HUES6 (cell line): Measurements from ENCODE around the gene CDKAL1.
"Not testable (repeated sequence)": the region's sequence is repeated elsewhere in the genome, so short reads cannot be mapped to it uniquely, and the experiment has no call there.

Experiments used
- H3K27ac ChIP-seq: 2 replicates; pipeline ENCODE4 v1.7.0; 2013; ENCODE audit warnings: low read depth, mild to moderate bottlenecking, low read length, inconsistent platforms
- H3K27me3 ChIP-seq: 2 replicates; pipeline ENCODE4 v1.6.1; 2013; ENCODE audit warnings: low read length; ENCODE audit not compliant: control insufficient read depth, insufficient read depth
- H3K36me3 ChIP-seq: 2 replicates; pipeline ENCODE4 v1.6.1; 2013; ENCODE audit warnings: low read length; ENCODE audit not compliant: control insufficient read depth, insufficient read depth
- H3K4me1 ChIP-seq: 2 replicates; pipeline ENCODE4 v1.6.1; 2013; ENCODE audit warnings: low read length; ENCODE audit not compliant: control insufficient read depth, insufficient read depth
- H3K4me3 ChIP-seq: 2 replicates; pipeline ENCODE4 v1.5.1; 2013; ENCODE audit warnings: low read depth, low read length
- H3K9ac ChIP-seq: one replicate; pipeline ENCODE4 v1.6.1; 2013; ENCODE audit warnings: mild to moderate bottlenecking, low read length
- H3K9me3 ChIP-seq: 2 replicates; pipeline ENCODE4 v1.6.1; 2013; ENCODE audit warnings: low read depth, low read length; ENCODE audit not compliant: control insufficient read depth, insufficient read depth

Gene CDKAL1

DNA sequence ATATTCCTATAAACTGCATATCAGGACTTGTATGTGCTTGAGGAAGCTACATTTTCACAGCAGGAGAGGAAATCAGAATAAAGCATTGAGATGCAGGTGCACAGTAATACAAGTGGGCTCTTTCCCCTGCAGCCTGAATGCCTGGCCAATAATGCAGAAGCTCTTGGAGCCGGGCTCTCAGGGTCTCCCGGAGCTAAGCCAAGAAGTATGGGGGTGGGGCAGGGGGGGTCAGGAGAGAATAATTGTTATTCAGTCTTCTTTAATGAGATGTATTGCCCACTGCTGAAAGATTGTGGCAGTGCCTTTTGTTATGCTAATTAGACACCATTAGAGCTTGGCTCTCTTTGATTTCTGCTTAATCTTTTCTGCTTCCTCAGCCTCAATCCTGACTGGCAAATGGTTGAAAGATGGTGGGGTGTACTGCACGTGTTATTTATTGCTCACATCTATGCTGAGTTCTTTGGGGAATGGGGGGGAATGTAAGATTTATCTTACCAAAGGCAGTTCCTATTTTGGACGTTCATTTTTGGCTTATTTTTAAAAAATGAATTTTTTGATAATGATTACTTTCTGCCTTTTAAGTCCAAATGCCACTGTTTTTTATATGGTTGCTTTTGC lies 651.7 kb downstream of the CDKAL1 start:
- no peaks in the 10 kb centered on the region for H3K27me3 ChIP-seq
- peak overlapping the region; percentile 87 for H3K27ac ChIP-seq
- H3K9ac ChIP-seq = no peak overlapping the region
- H3K9me3 ChIP-seq = peaks cover 2% of the 10 kb centered on the region
- peak overlapping the region; percentile 12 for H3K4me3 ChIP-seq
- H3K4me1 ChIP-seq = peaks cover 59% of the 10 kb centered on the region
- H3K36me3 ChIP-seq = no peaks in the 10 kb centered on the region

DNA sequence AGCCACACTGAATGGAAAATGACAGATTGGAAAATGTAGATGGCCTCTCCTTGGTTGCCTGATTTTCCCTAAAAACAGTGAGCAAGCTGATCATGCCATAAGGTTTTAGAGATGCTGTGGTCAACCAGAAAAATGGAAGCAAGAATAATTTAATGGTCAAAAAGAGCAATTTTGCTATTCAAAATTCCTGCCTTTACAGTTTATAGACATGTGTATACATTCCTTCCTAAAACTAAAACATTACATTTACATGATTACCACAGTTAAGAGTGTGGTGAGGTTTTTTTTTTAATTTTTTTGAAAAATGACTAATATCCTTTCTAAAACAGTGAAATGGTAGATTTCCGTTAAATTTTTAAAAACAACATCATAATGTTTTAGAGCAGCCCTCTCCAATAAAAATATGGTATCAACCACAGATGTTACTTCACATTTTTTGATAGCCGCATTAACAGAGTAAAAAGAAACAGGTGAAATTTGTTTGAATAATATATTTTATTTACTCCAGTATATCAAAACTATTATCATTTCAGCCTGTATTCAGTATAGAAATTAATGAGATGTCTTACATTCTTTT lies 652.3 kb downstream of the CDKAL1 start:
- H3K36me3 ChIP-seq = no peaks in the 10 kb centered on the region
- H3K4me3 ChIP-seq = peak overlapping the region; percentile 12
- H3K27me3 ChIP-seq = no peaks in the 10 kb centered on the region
- H3K27ac ChIP-seq = peak overlapping the region; percentile 87
- peaks cover 63% of the 10 kb centered on the region for H3K4me1 ChIP-seq
- no peaks in the 10 kb centered on the region for H3K9me3 ChIP-seq
- H3K9ac ChIP-seq = no peak overlapping the region

- no peak overlapping the region for H3K27ac ChIP-seq
- H3K9ac ChIP-seq = no peak overlapping the region
- H3K4me1 ChIP-seq = peaks cover 61% of the 10 kb centered on the region
These were observed 653.2 kb downstream of the CDKAL1 start for GRCh38 chr6:21187485-21187884.

DNA sequence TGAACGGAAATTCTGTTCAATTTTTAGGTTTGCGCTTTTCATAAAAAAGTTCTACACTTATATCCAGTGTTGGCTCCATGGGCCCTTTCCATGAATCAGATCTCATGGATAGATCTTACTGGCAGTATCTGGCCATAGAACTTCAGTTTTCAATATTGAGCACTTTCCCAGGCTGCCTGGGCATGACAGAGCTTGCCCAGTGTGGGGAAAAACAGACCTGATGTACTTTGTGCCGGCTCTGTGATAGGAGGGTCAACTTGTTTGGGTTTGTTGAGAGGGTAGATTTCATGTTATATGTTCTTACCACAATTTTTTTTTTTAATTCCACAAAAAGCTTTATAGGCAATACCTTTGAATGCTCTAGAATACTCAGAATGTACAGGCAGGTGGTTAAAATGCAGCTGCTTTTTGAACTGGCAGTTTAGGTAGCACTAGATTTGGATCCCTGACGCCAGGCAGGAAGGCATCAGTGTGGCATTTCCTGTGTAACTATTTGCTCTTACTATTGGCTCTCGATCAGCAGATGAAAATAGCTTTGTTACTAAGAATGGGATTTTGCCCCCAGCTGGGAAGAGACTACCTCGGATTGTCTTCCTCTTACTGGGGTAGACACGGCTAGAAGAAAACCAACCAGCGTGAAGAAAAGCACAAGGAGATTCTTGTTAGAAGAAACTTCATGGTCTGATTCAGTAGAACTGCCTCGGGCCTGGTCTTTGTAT lies 654.4 kb downstream of the CDKAL1 start:
- H3K4me3 ChIP-seq = no peak overlapping the region
- peaks cover 8% of the 10 kb centered on the region; the same call in 1 of the 2 replicates for H3K9me3 ChIP-seq
- H3K27me3 ChIP-seq = no peaks in the 10 kb centered on the region
- peaks cover 52% of the 10 kb centered on the region for H3K4me1 ChIP-seq
- H3K9ac ChIP-seq = no peak overlapping the region
- 0 out of 2 replicates have a peak overlapping the region, but pooled peaks have one; percentile 25 for H3K27ac ChIP-seq
- no peaks in the 10 kb centered on the region for H3K36me3 ChIP-seq

More at GRCh38 chr6:21187485-21187884, 653.2 kb downstream of the CDKAL1 start:
- no peaks in the 10 kb centered on the region for H3K27me3 ChIP-seq
- H3K9me3 ChIP-seq = no peaks in the 10 kb centered on the region
- no peak overlapping the region for H3K4me3 ChIP-seq
- no peaks in the 10 kb centered on the region for H3K36me3 ChIP-seq

GRCh38 chr6:21189759-21190158 lies 655.5 kb downstream of the CDKAL1 start:
- H3K4me1 ChIP-seq = peaks cover 47% of the 10 kb centered on the region
- peaks cover 14% of the 10 kb centered on the region; the same call in 1 of the 2 replicates for H3K9me3 ChIP-seq
- no peak overlapping the region for H3K4me3 ChIP-seq
- no peaks in the 10 kb centered on the region for H3K36me3 ChIP-seq
- no peak overlapping the region for H3K27ac ChIP-seq
- H3K9ac ChIP-seq = no peak overlapping the region
- H3K27me3 ChIP-seq = no peaks in the 10 kb centered on the region

DNA sequence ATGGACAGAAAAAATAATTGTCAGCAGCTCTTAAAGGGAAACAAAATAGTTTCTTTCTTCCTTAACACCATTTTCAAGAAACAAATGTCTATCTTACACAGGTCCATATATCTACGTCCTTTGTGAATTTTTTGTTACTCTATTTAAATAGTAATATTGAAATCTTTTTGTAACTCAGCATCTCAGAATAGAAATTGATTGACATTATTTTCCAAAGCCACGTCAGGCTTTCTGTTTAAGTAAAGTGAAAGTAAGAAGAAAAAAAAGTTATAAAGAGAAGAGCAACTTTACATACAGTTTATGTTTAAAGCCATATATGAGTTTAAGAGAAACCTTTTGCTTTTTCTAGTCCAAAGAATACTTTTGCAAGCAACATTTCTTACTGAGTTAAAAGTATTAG lies 656.4 kb downstream of the CDKAL1 start:
- H3K4me1 ChIP-seq = peaks cover 37% of the 10 kb centered on the region
- H3K27me3 ChIP-seq = no peaks in the 10 kb centered on the region
- peak overlapping the region; percentile 19; the same call in 1 of the 2 replicates for H3K27ac ChIP-seq
- no peak overlapping the region for H3K4me3 ChIP-seq
- H3K9me3 ChIP-seq = peaks cover 14% of the 10 kb centered on the region; the same call in 1 of the 2 replicates
- no peak overlapping the region for H3K9ac ChIP-seq
- no peaks in the 10 kb centered on the region for H3K36me3 ChIP-seq

DNA sequence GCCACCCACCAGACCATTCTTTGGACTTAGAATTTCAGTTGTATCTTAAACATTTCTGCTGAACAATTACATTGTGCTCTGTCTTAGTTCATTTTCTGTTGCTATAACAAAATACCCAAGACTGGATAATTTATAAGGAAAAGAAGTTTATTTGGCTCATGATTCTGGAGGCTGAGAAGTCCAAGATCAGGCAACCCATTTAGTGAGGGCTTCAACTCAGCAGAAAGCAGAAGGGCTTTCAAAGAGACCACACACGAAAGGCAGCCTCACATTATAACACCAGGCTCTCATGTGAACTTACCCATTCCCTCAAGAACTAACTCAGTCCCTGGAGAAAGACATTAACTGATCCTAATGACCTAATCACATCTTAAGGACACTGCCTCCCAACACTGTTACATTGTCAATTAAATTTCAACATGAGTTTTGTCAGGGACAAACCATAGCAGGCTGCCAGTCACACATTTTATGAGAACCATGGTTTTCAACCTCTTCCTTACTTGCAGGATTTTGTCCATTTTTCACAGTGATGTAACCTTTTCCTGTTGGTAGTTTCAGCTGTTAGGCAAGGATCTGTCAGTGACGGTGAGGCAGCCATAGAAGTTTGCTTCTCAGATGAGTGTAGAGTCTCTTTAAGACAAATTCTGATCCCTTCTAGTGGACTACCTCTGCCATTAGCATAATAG lies 659.7 kb downstream of the CDKAL1 start:
- H3K9me3 ChIP-seq = peaks cover 14% of the 10 kb centered on the region; the same call in 1 of the 2 replicates
- H3K27me3 ChIP-seq = no peaks in the 10 kb centered on the region
- peaks cover 16% of the 10 kb centered on the region for H3K4me1 ChIP-seq
- H3K4me3 ChIP-seq = no peak overlapping the region
- H3K27ac ChIP-seq = no peak overlapping the region
- H3K36me3 ChIP-seq = no peaks in the 10 kb centered on the region
- H3K9ac ChIP-seq = no peak overlapping the region

- peaks cover 28% of the 10 kb centered on the region for H3K4me1 ChIP-seq
- H3K9ac ChIP-seq, H3K36me3 ChIP-seq, H3K27me3 ChIP-seq, H3K27ac ChIP-seq, H3K4me3 ChIP-seq: not testable (repeated sequence)
- H3K9me3 ChIP-seq = peaks cover 14% of the 10 kb centered on the region; the same call in 1 of the 2 replicates
These were observed 661.0 kb downstream of the CDKAL1 start for GRCh38 chr6:21195301-21195700.

- H3K4me1 ChIP-seq = peaks cover 21% of the 10 kb centered on the region
- H3K9ac ChIP-seq = no peak overlapping the region
- no peaks in the 10 kb centered on the region for H3K36me3 ChIP-seq
- no peak overlapping the region for H3K4me3 ChIP-seq
- no peaks in the 10 kb centered on the region for H3K27me3 ChIP-seq
- peaks cover 10% of the 10 kb centered on the region; the same call in 1 of the 2 replicates for H3K9me3 ChIP-seq
- H3K27ac ChIP-seq = no peak overlapping the region
These were observed 663.9 kb downstream of the CDKAL1 start for GRCh38 chr6:21198032-21198640.

- Histone ChIP-seq H3K27me3 (no peaks in the 10 kb centered on the region), H3K4me1 (peaks cover 21% of the 10 kb centered on the region), H3K36me3 (no peaks in the 10 kb centered on the region), H3K27ac (no peak overlapping the region), H3K9me3 (no peaks in the 10 kb centered on the region; the same call in 1 of the 2 replicates), H3K9ac (no peak overlapping the region), H3K4me3 (no peak overlapping the region)
These were observed 665.0 kb downstream of the CDKAL1 start for GRCh38 chr6:21199262-21199661.
